WTC11 (cell line): ENCODE results near the gene MTMR8. TPM values are rescaled to one million over a fixed set of nuclear protein-coding genes. Genes with fewer than 3 reads are reported as not detected.
"Not testable (repeated sequence)": the region's sequence is repeated elsewhere in the genome, so short reads cannot be mapped to it uniquely, and the experiment has no call there.

Source experiments
- ATAC-seq: fragments of 200-7000 bp; cut with Tn5 transposase; 2 replicates; pipeline ENCODE4 v1.10.0; 2021; ENCODE audit warnings: mild to moderate bottlenecking, moderate library complexity
- CTCF ChIA-PET: fragments of 300-600 bp; sonication (Branson Sonifier 250); formaldehyde crosslinking; loops from one replicate; lab custom pipeline; 2021; ENCODE audit warnings: antibody characterized with exemption; lab: Charles Lee
- POLR2A ChIA-PET: fragments of 350-600 bp; sonication (Branson Sonifier 250); formaldehyde crosslinking; loops from one replicate; lab custom pipeline; 2021; ENCODE audit warnings: antibody characterized with exemption; lab: Charles Lee
- DNase-seq: peaks from one replicate; pipeline ENCODE4 v3.0.0; 2021; ENCODE audit warnings: low spot score
- H3K27ac Mint-ChIP-seq: 2 replicates; pipeline ENCODE4 v1.8.0; 2021; ENCODE audit warnings: mixed read lengths
- H3K27me3 Mint-ChIP-seq: 2 replicates; pipeline ENCODE4 v1.8.0; 2021; ENCODE audit warnings: low read depth, mild to moderate bottlenecking, moderate library complexity, mixed read lengths
- H3K36me3 Mint-ChIP-seq: 2 replicates; pipeline ENCODE4 v1.8.0; 2021; ENCODE audit warnings: mixed read lengths
- H3K4me1 Mint-ChIP-seq: 2 replicates; pipeline ENCODE4 v1.8.0; 2022; ENCODE audit warnings: mixed read lengths
- H3K4me3 Mint-ChIP-seq: 2 replicates; pipeline ENCODE4 v1.8.0; 2021; ENCODE audit warnings: mild to moderate bottlenecking, moderate library complexity, mixed read lengths
- H3K9me3 Mint-ChIP-seq: 2 replicates; pipeline ENCODE4 v1.8.0; 2021; ENCODE audit warnings: mixed read lengths
- ATF1 ChIP-seq: sonication (generic); formaldehyde crosslinking; IDR thresholded peaks from 2 replicates; pipeline ENCODE4 v1.8.1; 2023; ENCODE audit warnings: mild to moderate bottlenecking, moderate library complexity, missing genetic modification reagents
- CREM ChIP-seq: sonication (generic); formaldehyde crosslinking; IDR thresholded peaks from 2 replicates; pipeline ENCODE4 v1.8.1; 2022; ENCODE audit warnings: mild to moderate bottlenecking, missing genetic modification reagents, moderate library complexity
- ESRRA ChIP-seq: sonication (generic); formaldehyde crosslinking; IDR thresholded peaks from 2 replicates; pipeline ENCODE4 v1.8.1; 2022; ENCODE audit warnings: mild to moderate bottlenecking, missing genetic modification reagents, borderline replicate concordance
- FOXK1 ChIP-seq: sonication (generic); formaldehyde crosslinking; IDR thresholded peaks from 2 replicates; pipeline ENCODE4 v1.8.0; 2022; ENCODE audit warnings: mild to moderate bottlenecking, moderate library complexity, missing genetic modification reagents
- FOXP1 ChIP-seq: sonication (generic); formaldehyde crosslinking; IDR thresholded peaks from 2 replicates; pipeline ENCODE4 v1.8.0; 2022; ENCODE audit warnings: missing genetic modification reagents, mild to moderate bottlenecking, moderate library complexity, borderline replicate concordance
- FOXP4 ChIP-seq: sonication (generic); formaldehyde crosslinking; IDR thresholded peaks from 2 replicates; pipeline ENCODE4 v1.8.0; 2022; ENCODE audit warnings: mild to moderate bottlenecking, missing genetic modification reagents
- GABPB1 ChIP-seq: sonication (generic); formaldehyde crosslinking; IDR thresholded peaks from 2 replicates; pipeline ENCODE4 v1.8.1; 2023; ENCODE audit warnings: mild to moderate bottlenecking, missing genetic modification reagents
- GRHL2 ChIP-seq: fragments of 250-450 bp; sonication (Bioruptor Pico); IDR thresholded peaks from 2 replicates; pipeline ENCODE4 v1.8.0; 2022; ENCODE audit warnings: mild to moderate bottlenecking, moderate library complexity; ENCODE audit not compliant: insufficient replicate concordance, severe bottlenecking
- IRF2 ChIP-seq: sonication (generic); formaldehyde crosslinking; IDR thresholded peaks from 2 replicates; pipeline ENCODE4 v1.8.0; 2022; ENCODE audit warnings: low read depth, missing genetic modification reagents, borderline replicate concordance
- JUN ChIP-seq: sonication (generic); formaldehyde crosslinking; IDR thresholded peaks from 2 replicates; pipeline ENCODE4 v1.8.0; 2023; ENCODE audit warnings: mild to moderate bottlenecking, missing genetic modification reagents
- MXD4 ChIP-seq: fragments of 250-450 bp; sonication (Bioruptor Pico); IDR thresholded peaks from 2 replicates; pipeline ENCODE4 v1.8.0; 2021; ENCODE audit warnings: mild to moderate bottlenecking, moderate library complexity, borderline replicate concordance
- RELA ChIP-seq: sonication (generic); formaldehyde crosslinking; IDR thresholded peaks from 2 replicates; pipeline ENCODE4 v1.8.1; 2022; ENCODE audit warnings: missing genetic modification reagents, mild to moderate bottlenecking, borderline replicate concordance
- SMAD3 ChIP-seq: sonication (generic); formaldehyde crosslinking; IDR thresholded peaks from 2 replicates; pipeline ENCODE4 v1.8.0; 2022; ENCODE audit warnings: missing genetic modification reagents, mild to moderate bottlenecking, borderline replicate concordance
- SOX15 ChIP-seq: fragments of 250-450 bp; sonication (Bioruptor Pico); IDR thresholded peaks from 2 replicates; pipeline ENCODE4 v1.9.0; 2021; ENCODE audit warnings: mild to moderate bottlenecking
- ZNF138 ChIP-seq: sonication (generic); formaldehyde crosslinking; conservative IDR thresholded peaks from 2 replicates; pipeline ENCODE4 v1.8.1; 2022; ENCODE audit warnings: mild to moderate bottlenecking, moderate library complexity, missing genetic modification reagents
- ZNF219 ChIP-seq: sonication (generic); formaldehyde crosslinking; IDR thresholded peaks from 2 replicates; pipeline ENCODE4 v1.8.0; 2023; ENCODE audit warnings: missing genetic modification reagents, mild to moderate bottlenecking, borderline replicate concordance
- total RNA-seq: library from RNA; stranded (reverse); gene quantifications from 3 replicates; pipeline ENCODE4 v1.2.3, GENCODE V29; 2021
- TF ChIP-seq, protein P1 (sequence below): sonication (generic); formaldehyde crosslinking; IDR thresholded peaks from 2 replicates; pipeline ENCODE4 v1.8.0; 2022; ENCODE audit warnings: missing genetic modification reagents
- TF ChIP-seq, protein P2 (sequence below): sonication (generic); formaldehyde crosslinking; IDR thresholded peaks from 2 replicates; pipeline ENCODE4 v1.8.1; 2023; ENCODE audit warnings: mild to moderate bottlenecking, moderate library complexity, missing genetic modification reagents

Gene MTMR8
- total RNA-seq, 1 experiment from 2014 or later, result 7.1 TPM

GRCh38 chrX:64389489-64389888 is 5.8 kb downstream of the MTMR8 start:
- Mint-ChIP-seq H3K4me3 (no peak overlapping the region), H3K36me3 (peaks cover 20% of the 10 kb centered on the region), H3K27me3 (no peaks in the 10 kb centered on the region), H3K4me1 (peaks cover 31% of the 10 kb centered on the region)
- ATAC-seq (no peak), DNase-seq (no peak)
- CTCF ChIA-PET, result no interaction called here
- no peak for TF ChIP-seq GRHL2 (CRISPR knock-in tag)
- TF ChIP-seq ESRRA, result no peak
- TF ChIP-seq, protein P1, sequence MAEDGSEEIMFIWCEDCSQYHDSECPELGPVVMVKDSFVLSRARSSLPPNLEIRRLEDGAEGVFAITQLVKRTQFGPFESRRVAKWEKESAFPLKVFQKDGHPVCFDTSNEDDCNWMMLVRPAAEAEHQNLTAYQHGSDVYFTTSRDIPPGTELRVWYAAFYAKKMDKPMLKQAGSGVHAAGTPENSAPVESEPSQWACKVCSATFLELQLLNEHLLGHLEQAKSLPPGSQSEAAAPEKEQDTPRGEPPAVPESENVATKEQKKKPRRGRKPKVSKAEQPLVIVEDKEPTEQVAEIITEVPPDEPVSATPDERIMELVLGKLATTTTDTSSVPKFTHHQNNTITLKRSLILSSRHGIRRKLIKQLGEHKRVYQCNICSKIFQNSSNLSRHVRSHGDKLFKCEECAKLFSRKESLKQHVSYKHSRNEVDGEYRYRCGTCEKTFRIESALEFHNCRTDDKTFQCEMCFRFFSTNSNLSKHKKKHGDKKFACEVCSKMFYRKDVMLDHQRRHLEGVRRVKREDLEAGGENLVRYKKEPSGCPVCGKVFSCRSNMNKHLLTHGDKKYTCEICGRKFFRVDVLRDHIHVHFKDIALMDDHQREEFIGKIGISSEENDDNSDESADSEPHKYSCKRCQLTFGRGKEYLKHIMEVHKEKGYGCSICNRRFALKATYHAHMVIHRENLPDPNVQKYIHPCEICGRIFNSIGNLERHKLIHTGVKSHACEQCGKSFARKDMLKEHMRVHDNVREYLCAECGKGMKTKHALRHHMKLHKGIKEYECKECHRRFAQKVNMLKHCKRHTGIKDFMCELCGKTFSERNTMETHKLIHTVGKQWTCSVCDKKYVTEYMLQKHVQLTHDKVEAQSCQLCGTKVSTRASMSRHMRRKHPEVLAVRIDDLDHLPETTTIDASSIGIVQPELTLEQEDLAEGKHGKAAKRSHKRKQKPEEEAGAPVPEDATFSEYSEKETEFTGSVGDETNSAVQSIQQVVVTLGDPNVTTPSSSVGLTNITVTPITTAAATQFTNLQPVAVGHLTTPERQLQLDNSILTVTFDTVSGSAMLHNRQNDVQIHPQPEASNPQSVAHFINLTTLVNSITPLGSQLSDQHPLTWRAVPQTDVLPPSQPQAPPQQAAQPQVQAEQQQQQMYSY, result no peak
- TF ChIP-seq ZNF138 (CRISPR knock-in tag), result no peak
- no peak for TF ChIP-seq SMAD3 (CRISPR knock-in tag)
- TF ChIP-seq, protein P2, sequence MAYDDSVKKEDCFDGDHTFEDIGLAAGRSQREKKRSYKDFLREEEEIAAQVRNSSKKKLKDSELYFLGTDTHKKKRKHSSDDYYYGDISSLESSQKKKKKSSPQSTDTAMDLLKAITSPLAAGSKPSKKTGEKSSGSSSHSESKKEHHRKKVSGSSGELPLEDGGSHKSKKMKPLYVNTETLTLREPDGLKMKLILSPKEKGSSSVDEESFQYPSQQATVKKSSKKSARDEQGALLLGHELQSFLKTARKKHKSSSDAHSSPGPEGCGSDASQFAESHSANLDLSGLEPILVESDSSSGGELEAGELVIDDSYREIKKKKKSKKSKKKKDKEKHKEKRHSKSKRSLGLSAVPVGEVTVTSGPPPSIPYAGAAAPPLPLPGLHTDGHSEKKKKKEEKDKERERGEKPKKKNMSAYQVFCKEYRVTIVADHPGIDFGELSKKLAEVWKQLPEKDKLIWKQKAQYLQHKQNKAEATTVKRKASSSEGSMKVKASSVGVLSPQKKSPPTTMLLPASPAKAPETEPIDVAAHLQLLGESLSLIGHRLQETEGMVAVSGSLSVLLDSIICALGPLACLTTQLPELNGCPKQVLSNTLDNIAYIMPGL (CRISPR knock-in tag), result no peak
- no peak for TF ChIP-seq GABPB1 (CRISPR knock-in tag)
- TF ChIP-seq MXD4 (CRISPR knock-in tag), result no peak
- no peak for TF ChIP-seq FOXP4 (CRISPR knock-in tag)
- no peak for TF ChIP-seq FOXP1
- no peak for TF ChIP-seq SOX15 (CRISPR knock-in tag)
- no peak for TF ChIP-seq ZNF219 (CRISPR knock-in tag)
- TF ChIP-seq JUN (CRISPR knock-in tag), result no peak
- no peak for TF ChIP-seq FOXK1
- TF ChIP-seq RELA (CRISPR knock-in tag), result no peak
- no peak for TF ChIP-seq IRF2
- TF ChIP-seq CREM (CRISPR knock-in tag), result no peak
- no peak for TF ChIP-seq ATF1
- TF ChIP-seq, all 79 proteins: peak for 0
- Mint-ChIP-seq H3K27ac (no peak overlapping the region), H3K9me3 (peaks cover 13% of the 10 kb centered on the region)
- POLR2A ChIA-PET, result no interaction called here

DNA sequence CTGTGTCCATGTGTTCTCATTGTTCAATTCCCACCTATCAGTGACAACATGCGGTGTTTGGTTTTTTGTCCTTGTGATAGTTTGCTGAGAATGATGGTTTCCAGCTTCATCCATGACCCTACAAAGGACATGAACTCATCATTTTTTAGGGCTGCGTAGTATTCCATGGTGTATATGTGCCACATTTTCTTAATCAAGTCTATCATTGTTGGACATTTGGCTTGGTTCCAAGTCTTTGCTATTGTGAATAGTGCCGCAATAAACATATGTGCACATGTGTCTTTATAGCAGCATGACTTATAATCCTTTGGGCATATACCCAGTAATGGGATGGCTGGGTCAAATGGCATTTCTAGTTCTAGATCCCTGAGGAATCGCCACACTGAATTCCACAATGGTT is 14.5 kb downstream of the MTMR8 start:
- H3K4me3 Mint-ChIP-seq, ATAC-seq, CTCF ChIA-PET, H3K4me1 Mint-ChIP-seq, H3K27me3 Mint-ChIP-seq, DNase-seq, H3K27ac Mint-ChIP-seq, POLR2A ChIA-PET: not testable (repeated sequence)
- Mint-ChIP-seq H3K9me3 (peaks cover 54% of the 10 kb centered on the region), H3K36me3 (peaks cover 69% of the 10 kb centered on the region)
